ENCODE measurements around the gene ACKR3.

ACKR3 gene

GRCh38 chr2:236616031-236616430 is 46.4 kb downstream of the ACKR3 start:
- no peak for DNase-seq

- no peak for DNase-seq
Measured at GRCh38 chr2:236616624-236617023, 47.0 kb downstream of the ACKR3 start.

- DNase-seq, result no peak
Measured at GRCh38 chr2:236617221-236617737, 47.7 kb downstream of the ACKR3 start.

- no peak for DNase-seq
Measured at GRCh38 chr2:236617796-236618195, 48.2 kb downstream of the ACKR3 start.

- DNase-seq, result no peak
Measured at GRCh38 chr2:236618370-236618769, 48.7 kb downstream of the ACKR3 start.

GRCh38 chr2:236619910-236620612 is 50.4 kb downstream of the ACKR3 start:
- no peak for DNase-seq

GRCh38 chr2:236621786-236622185 is 52.2 kb downstream of the ACKR3 start:
- DNase-seq, result no peak

- no peak for DNase-seq
Measured at GRCh38 chr2:236622201-236622600, 52.6 kb downstream of the ACKR3 start.

GRCh38 chr2:236622660-236623059 is 53.0 kb downstream of the ACKR3 start:
- no peak for DNase-seq

GRCh38 chr2:236623816-236624215 is 54.2 kb downstream of the ACKR3 start:
- DNase-seq, result no peak

- DNase-seq, result no peak
Measured at GRCh38 chr2:236625156-236625690, 55.6 kb downstream of the ACKR3 start.

GRCh38 chr2:236626391-236627150 is 56.9 kb downstream of the ACKR3 start:
- DNase-seq, result no peak

- DNase-seq, result no peak
Measured at GRCh38 chr2:236627193-236627592, 57.6 kb downstream of the ACKR3 start.

GRCh38 chr2:236627841-236628240 is 58.2 kb downstream of the ACKR3 start:
- no peak for DNase-seq

- no peak for DNase-seq
Measured at GRCh38 chr2:236628256-236628901, 58.8 kb downstream of the ACKR3 start.

GRCh38 chr2:236628981-236629605 is 59.5 kb downstream of the ACKR3 start:
- no peak for DNase-seq

- no peak for DNase-seq
Measured at GRCh38 chr2:236629961-236630872, 60.6 kb downstream of the ACKR3 start.

GRCh38 chr2:236631281-236631855 is 61.7 kb downstream of the ACKR3 start:
- no peak for DNase-seq

- DNase-seq, result no peak
Measured at GRCh38 chr2:236631856-236632291, 62.2 kb downstream of the ACKR3 start.
